Measurements from ENCODE around the gene SLC25A21. TPM values are rescaled to one million over a fixed set of nuclear protein-coding genes. Genes with fewer than 3 reads are reported as not detected.
"Not testable (repeated sequence)": the region's sequence is repeated elsewhere in the genome, so short reads cannot be mapped to it uniquely, and the experiment has no call there.

SLC25A21 gene
- total RNA-seq, 4 donors from 2014 or later: 0.67 to 2.1 (median 0.91) TPM

- 69 to 75% methylated on average over 3 of the region's 3 CpGs for WGBS, 2 donors
- no peaks in the 10 kb centered on the region for H3K9me3 ChIP-seq
- no peak overlapping the region for H3K4me3 ChIP-seq
- H3K27me3 ChIP-seq: no peaks in the 10 kb centered on the region
- H3K36me3 ChIP-seq: no peaks in the 10 kb centered on the region
- intact Hi-C loops (cut with DNase I): no loop called here
- DNase-seq: no peak
- H3K4me1 ChIP-seq: peaks cover 0 to 11% (median 0%) of the 10 kb centered on the region in 3 donors
- no peak for TF ChIP-seq CTCF (IDR thresholded peaks at IDR 0.05)
- no peak for TF ChIP-seq POLR2A (IDR thresholded peaks at IDR 0.05)
- H3K27ac ChIP-seq: no peak overlapping the region
These were observed 261.8 kb downstream of the SLC25A21 start for GRCh38 chr14:36910578-36910977.

- Histone ChIP-seq H3K4me3 (no peak overlapping the region), H3K27ac (no peak overlapping the region), H3K4me1 (peaks cover 0 to 6% (median 0%) of the 10 kb centered on the region in 3 donors), H3K9me3 (no peaks in the 10 kb centered on the region), H3K36me3 (no peaks in the 10 kb centered on the region), H3K27me3 (no peaks in the 10 kb centered on the region)
- intact Hi-C loops (cut with DNase I): no loop called here
- WGBS, 2 donors: 42 to 55% methylated on average over 5 of the region's 5 CpGs
- no peak for TF ChIP-seq POLR2A (IDR thresholded peaks at IDR 0.05)
- TF ChIP-seq CTCF (IDR thresholded peaks at IDR 0.05): no peak
- no peak for DNase-seq
These were observed 267.0 kb downstream of the SLC25A21 start for GRCh38 chr14:36905272-36905888.

GRCh38 chr14:36901861-36902260 lies 270.5 kb downstream of the SLC25A21 start:
- no peaks in the 10 kb centered on the region for H3K36me3 ChIP-seq
- peaks cover 0 to 6% (median 0%) of the 10 kb centered on the region in 3 donors for H3K4me1 ChIP-seq
- H3K9me3 ChIP-seq: no peaks in the 10 kb centered on the region
- intact Hi-C loops (cut with DNase I): no loop called here
- no peak for TF ChIP-seq CTCF (IDR thresholded peaks at IDR 0.05)
- TF ChIP-seq POLR2A (IDR thresholded peaks at IDR 0.05): no peak
- no peak overlapping the region for H3K27ac ChIP-seq
- no peak overlapping the region for H3K4me3 ChIP-seq
- H3K27me3 ChIP-seq: no peaks in the 10 kb centered on the region
- DNase-seq: no peak

- WGBS, 2 donors: 69 to 82% methylated on average over 2 of the region's 2 CpGs
- Histone ChIP-seq H3K9me3 (no peaks in the 10 kb centered on the region), H3K27ac (no peak overlapping the region), H3K27me3 (no peaks in the 10 kb centered on the region), H3K4me1 (peaks cover 0 to 6% (median 0%) of the 10 kb centered on the region in 3 donors), H3K36me3 (no peaks in the 10 kb centered on the region), H3K4me3 (no peak overlapping the region)
- no peak for DNase-seq
- TF ChIP-seq CTCF (IDR thresholded peaks at IDR 0.05): no peak
- no peak for TF ChIP-seq POLR2A (IDR thresholded peaks at IDR 0.05)
- intact Hi-C loops (cut with DNase I): no loop called here
These were observed 271.6 kb downstream of the SLC25A21 start for GRCh38 chr14:36900846-36901245.

GRCh38 chr14:36896300-36896699 lies 276.1 kb downstream of the SLC25A21 start:
- H3K36me3 ChIP-seq; H3K4me3 ChIP-seq; H3K4me1 ChIP-seq; DNase-seq; H3K27me3 ChIP-seq; intact Hi-C loops (cut with DNase I); H3K27ac ChIP-seq; H3K9me3 ChIP-seq: not testable (repeated sequence)
- WGBS, 2 donors: 91 to 93% methylated on average over 2 of the region's 2 CpGs

- H3K4me3 ChIP-seq: no peak overlapping the region
- H3K27ac ChIP-seq: no peak overlapping the region
- peaks cover 0 to 4% (median 0%) of the 10 kb centered on the region in 3 donors for H3K9me3 ChIP-seq
- 49 to 62% methylated on average over 2 of the region's 2 CpGs for WGBS, 2 donors
- no peaks in the 10 kb centered on the region for H3K36me3 ChIP-seq
- H3K4me1 ChIP-seq: no peaks in the 10 kb centered on the region
- DNase-seq: no peak
- H3K27me3 ChIP-seq: no peaks in the 10 kb centered on the region
- intact Hi-C loops (cut with DNase I): no loop called here
- TF ChIP-seq POLR2A (IDR thresholded peaks at IDR 0.05): no peak
- no peak for TF ChIP-seq CTCF (IDR thresholded peaks at IDR 0.05)
These were observed 288.4 kb downstream of the SLC25A21 start for GRCh38 chr14:36884049-36884448.

Data from esophagus squamous epithelium (tissue), 5 donors.